NCI-H748 (cell line): ENCODE data around the gene SMAGP.

Source experiments
- DNase-seq: peaks from one replicate; lab custom pipeline; 2025; ENCODE audit not compliant: unreplicated experiment; lab: John Stamatoyannopoulos, UW

SMAGP gene

DNA sequence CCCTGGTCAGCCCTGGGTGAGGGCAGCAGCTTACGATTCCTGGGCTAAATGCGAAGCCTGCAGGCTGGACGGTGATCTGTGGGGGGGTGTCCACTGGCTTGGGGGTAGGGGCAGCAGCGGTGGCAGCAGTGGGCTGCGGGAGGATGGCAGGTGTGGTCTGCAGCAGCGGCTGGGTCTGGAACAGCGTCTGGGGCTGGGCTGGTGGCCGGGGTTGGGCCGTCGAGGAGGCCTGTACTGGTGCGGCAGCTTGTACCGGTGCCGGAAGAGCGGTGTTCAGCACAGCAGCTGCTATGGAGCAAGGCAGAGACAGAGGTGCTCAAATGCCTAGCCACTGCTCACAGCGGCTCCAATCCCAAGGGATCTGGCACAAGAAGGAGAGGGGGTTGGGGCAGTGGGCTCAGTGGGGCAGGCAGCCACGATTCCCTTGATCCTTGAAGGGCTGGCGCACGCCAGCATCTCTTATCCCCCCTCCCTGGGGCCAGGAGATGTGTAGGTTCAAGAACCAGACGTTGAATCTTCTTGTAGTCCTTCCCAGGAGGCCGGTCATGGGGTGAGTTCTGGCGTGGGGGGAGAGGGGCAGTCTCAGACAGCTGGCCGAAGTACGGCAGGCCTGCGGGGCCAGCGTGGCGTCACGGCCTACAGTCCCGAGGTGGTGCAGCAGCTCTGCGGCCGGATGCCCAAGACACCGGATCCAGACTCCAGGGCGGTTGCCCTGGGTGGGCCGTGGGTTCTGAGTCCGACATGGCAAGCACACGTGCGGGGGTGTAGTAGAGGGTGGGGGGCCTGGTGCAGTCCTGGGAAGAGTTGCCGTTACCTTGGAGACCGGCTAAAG is 72.3 kb downstream of the SMAGP start:
- DNase-seq = no peak

DNA sequence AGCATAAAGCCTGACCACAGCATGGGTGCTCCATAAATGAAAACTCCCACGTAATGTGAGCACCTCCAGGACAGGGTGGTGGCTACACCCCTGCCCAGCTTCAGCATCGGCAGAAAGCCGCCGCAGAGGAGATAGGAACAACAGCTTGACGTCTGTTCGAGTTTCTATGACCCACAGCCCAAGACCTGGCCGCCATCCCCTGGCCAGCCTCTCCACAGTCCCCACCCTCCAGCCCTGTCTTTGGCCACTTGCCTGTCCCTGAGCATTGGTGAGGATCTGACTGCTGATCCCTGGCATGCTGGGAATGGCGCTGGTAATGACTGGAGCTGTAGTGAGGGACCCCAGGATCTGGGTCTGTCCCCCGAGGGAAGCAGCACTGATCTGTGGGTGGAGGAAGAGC is 73.7 kb downstream of the SMAGP start:
- DNase-seq = no peak

DNA sequence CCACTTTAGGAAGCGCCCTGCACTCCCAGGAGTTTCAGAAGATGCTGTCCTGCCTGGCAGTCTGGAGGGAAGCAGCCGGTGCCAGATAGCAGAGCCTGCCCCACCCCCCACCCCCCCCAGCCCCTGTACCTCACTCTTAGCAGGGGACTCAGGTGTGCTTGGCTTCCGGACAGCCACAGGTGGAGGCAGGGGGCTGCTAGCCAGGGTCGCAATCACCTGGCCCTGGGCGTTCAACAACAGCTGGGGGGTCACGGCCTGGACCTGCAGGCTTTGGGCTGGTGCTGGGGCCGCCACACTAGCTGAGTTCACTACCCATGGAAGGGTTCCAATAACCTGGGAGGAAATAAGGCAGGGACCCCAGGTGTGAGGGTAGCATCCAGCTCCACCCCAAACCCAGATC is 74.4 kb downstream of the SMAGP start:
- DNase-seq = no peak
